ENCODE measurements around the gene CDH4.

Gene CDH4

GRCh38 chr20:61619751-61620150, 367.7 kb downstream of the CDH4 start:
- Histone ChIP-seq H3K4me1 (ENCODE audit: control insufficient read depth, insufficient read depth, low read length) (no peaks in the 10 kb centered on the region), H3K27ac (ENCODE audit: extremely low read depth, low read depth, low read length) (no peak overlapping the region), H3K9me3 (ENCODE audit: control insufficient read depth, insufficient read depth, low read depth, low read length) (no peaks in the 10 kb centered on the region), H3K36me3 (ENCODE audit: control insufficient read depth in 2 of 2, insufficient read depth in 1 of 2, low read length in 2 of 2) (no peaks in the 10 kb centered on the region), H3K4me3 (ENCODE audit: low read depth, low read length) (no peak overlapping the region)
- POLR2A ChIA-PET = no interaction called here
- CTCF ChIA-PET = no interaction called here
- TF ChIP-seq ZNF677 (tag by site-specific recombination; IDR thresholded peaks at IDR 0.05) (no peak), ZFP3 (tag by site-specific recombination; IDR thresholded peaks at IDR 0.05; ENCODE audit: low read depth) (no peak), ZNF426 (tag by site-specific recombination; IDR thresholded peaks at IDR 0.05) (no peak), ZNF311 (tag by site-specific recombination; IDR thresholded peaks at IDR 0.05; ENCODE audit: borderline replicate concordance) (no peak), FEZF1 (tag by site-specific recombination; IDR thresholded peaks at IDR 0.05) (no peak), ZNF529 (tag by site-specific recombination; IDR thresholded peaks at IDR 0.05; ENCODE audit: insufficient replicate concordance) (no peak), KLF16 (tag by site-specific recombination; IDR thresholded peaks at IDR 0.05) (no peak), ZFP37 (tag by site-specific recombination; IDR thresholded peaks at IDR 0.05) (no peak), ZNF292 (tag by site-specific recombination; IDR thresholded peaks at IDR 0.05; ENCODE audit: borderline replicate concordance, low read depth) (no peak), ZNF146 (tag by site-specific recombination; IDR thresholded peaks at IDR 0.05) (no peak), ZNF148 (tag by site-specific recombination; IDR thresholded peaks at IDR 0.05; ENCODE audit: borderline replicate concordance) (no peak), ZBTB8A (tag by site-specific recombination; IDR thresholded peaks at IDR 0.05) (no peak), ZNF423 (tag by site-specific recombination; IDR thresholded peaks at IDR 0.05) (no peak), KLF7 (tag by site-specific recombination; IDR thresholded peaks at IDR 0.05; ENCODE audit: borderline replicate concordance) (no peak), ZNF521 (tag by site-specific recombination; IDR thresholded peaks at IDR 0.05) (no peak), ZNF214 (tag by site-specific recombination; IDR thresholded peaks at IDR 0.05; ENCODE audit: borderline replicate concordance) (no peak), ZSCAN5A (tag by site-specific recombination; IDR thresholded peaks at IDR 0.05) (no peak), ZNF548 (tag by site-specific recombination; IDR thresholded peaks at IDR 0.05) (no peak), REST (tag by site-specific recombination; IDR thresholded peaks at IDR 0.05) (no peak), ZNF596 (tag by site-specific recombination; IDR thresholded peaks at IDR 0.05) (no peak)
